ENCODE results near the gene OLIG2. TPM values are rescaled to one million over a fixed set of nuclear protein-coding genes. Genes with fewer than 3 reads are reported as not detected.

The OLIG2 gene
- total RNA-seq, 1 experiment from 2014 or later, result not detected

DNA sequence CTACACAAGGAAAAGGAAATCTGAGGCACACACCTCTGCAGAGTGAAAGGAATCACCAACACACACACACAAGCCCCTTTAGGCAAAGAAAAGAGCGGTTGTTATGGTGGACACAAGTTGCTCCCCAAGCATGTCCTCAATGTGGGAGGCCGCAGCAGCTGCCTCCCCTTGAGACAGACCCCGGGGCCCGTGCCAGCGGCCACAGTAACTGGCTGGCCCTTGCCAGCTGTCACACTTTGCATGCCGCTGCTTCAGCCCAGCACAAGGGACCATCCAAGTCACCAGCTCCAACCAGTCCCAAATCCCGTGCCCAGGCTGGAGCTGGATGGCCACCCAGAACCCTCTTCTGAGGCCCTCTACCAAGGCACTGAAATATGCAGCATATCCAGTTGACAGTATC is 41.3 kb downstream of the OLIG2 start:
- no peak overlapping the region for H3K9ac ChIP-seq (ENCODE audit: low read length)
- no peaks in the 10 kb centered on the region for H3K9me2 ChIP-seq (ENCODE audit: insufficient read depth)
- BruUV-seq (replicated peaks), result no TSS peak
- H3K4me1 ChIP-seq (ENCODE audit: control insufficient read depth in 1 of 2, insufficient read depth in 2 of 2, low read length in 2 of 2), result no peaks in the 10 kb centered on the region
- H3K9me3 ChIP-seq (ENCODE audit: control insufficient read depth in 1 of 2, insufficient read depth in 1 of 2, low read depth in 1 of 2, low read length in 2 of 2), result no peaks in the 10 kb centered on the region
- ChIA-PET RAD21 (ENCODE audit: low non-redundant PET in 1 of 2, low total read pairs in 2 of 2, uncharacterized antibody in 2 of 2, unreplicated experiment in 2 of 2) (no interaction called here), CTCF (no interaction called here), POLR2A (no interaction called here)
- H3K4me2 ChIP-seq (ENCODE audit: low read length), result no peak overlapping the region
- no peaks in the 10 kb centered on the region for H3K36me3 ChIP-seq (ENCODE audit: control insufficient read depth in 1 of 2, insufficient read depth in 2 of 2, low read length in 2 of 2)
- ATAC-seq, result no peak
- no peaks in the 10 kb centered on the region for H4K20me1 ChIP-seq (ENCODE audit: insufficient read depth)
- H3K4me3 ChIP-seq (replicated peaks in 1 of 2; ENCODE audit: low read depth in 1 of 2, low read length in 2 of 2), result no peak overlapping the region
- TF ChIP-seq, protein P1, sequence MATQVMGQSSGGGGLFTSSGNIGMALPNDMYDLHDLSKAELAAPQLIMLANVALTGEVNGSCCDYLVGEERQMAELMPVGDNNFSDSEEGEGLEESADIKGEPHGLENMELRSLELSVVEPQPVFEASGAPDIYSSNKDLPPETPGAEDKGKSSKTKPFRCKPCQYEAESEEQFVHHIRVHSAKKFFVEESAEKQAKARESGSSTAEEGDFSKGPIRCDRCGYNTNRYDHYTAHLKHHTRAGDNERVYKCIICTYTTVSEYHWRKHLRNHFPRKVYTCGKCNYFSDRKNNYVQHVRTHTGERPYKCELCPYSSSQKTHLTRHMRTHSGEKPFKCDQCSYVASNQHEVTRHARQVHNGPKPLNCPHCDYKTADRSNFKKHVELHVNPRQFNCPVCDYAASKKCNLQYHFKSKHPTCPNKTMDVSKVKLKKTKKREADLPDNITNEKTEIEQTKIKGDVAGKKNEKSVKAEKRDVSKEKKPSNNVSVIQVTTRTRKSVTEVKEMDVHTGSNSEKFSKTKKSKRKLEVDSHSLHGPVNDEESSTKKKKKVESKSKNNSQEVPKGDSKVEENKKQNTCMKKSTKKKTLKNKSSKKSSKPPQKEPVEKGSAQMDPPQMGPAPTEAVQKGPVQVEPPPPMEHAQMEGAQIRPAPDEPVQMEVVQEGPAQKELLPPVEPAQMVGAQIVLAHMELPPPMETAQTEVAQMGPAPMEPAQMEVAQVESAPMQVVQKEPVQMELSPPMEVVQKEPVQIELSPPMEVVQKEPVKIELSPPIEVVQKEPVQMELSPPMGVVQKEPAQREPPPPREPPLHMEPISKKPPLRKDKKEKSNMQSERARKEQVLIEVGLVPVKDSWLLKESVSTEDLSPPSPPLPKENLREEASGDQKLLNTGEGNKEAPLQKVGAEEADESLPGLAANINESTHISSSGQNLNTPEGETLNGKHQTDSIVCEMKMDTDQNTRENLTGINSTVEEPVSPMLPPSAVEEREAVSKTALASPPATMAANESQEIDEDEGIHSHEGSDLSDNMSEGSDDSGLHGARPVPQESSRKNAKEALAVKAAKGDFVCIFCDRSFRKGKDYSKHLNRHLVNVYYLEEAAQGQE (IDR thresholded peaks at IDR 0.05; ENCODE audit: low read depth), result no peak
- TF ChIP-seq ZNF274 (IDR thresholded peaks at IDR 0.05; ENCODE audit: low read depth, low read length), result no peak
- no peak for TF ChIP-seq ELF1 (IDR thresholded peaks at IDR 0.05; ENCODE audit: borderline replicate concordance, low read depth)
- TF ChIP-seq EGR1 (IDR thresholded peaks at IDR 0.05; ENCODE audit: low read depth), result no peak
- no peak for TF ChIP-seq POLR2AphosphoS5 (IDR thresholded peaks at IDR 0.05; ENCODE audit: low read depth, low read length)
- TF ChIP-seq ZFX (IDR thresholded peaks at IDR 0.05), result no peak
- no peak for TF ChIP-seq FOSL1 (IDR thresholded peaks at IDR 0.05; ENCODE audit: low read depth)
- TF ChIP-seq SIN3A (IDR thresholded peaks at IDR 0.05; ENCODE audit: low read depth), result no peak
- no peak for TF ChIP-seq TCF7L2 (IDR thresholded peaks at IDR 0.05; ENCODE audit: borderline replicate concordance, extremely low read depth, insufficient read depth, insufficient read length)
- TF ChIP-seq, protein P2, sequence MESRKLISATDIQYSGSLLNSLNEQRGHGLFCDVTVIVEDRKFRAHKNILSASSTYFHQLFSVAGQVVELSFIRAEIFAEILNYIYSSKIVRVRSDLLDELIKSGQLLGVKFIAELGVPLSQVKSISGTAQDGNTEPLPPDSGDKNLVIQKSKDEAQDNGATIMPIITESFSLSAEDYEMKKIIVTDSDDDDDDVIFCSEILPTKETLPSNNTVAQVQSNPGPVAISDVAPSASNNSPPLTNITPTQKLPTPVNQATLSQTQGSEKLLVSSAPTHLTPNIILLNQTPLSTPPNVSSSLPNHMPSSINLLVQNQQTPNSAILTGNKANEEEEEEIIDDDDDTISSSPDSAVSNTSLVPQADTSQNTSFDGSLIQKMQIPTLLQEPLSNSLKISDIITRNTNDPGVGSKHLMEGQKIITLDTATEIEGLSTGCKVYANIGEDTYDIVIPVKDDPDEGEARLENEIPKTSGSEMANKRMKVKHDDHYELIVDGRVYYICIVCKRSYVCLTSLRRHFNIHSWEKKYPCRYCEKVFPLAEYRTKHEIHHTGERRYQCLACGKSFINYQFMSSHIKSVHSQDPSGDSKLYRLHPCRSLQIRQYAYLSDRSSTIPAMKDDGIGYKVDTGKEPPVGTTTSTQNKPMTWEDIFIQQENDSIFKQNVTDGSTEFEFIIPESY (IDR thresholded peaks at IDR 0.05; ENCODE audit: extremely low read depth, insufficient replicate concordance, low read length), result no peak
- TF ChIP-seq YY1 (IDR thresholded peaks at IDR 0.05; ENCODE audit: extremely low read depth, insufficient replicate concordance, low read depth, low read length), result no peak
- no peak for TF ChIP-seq SP1 (IDR thresholded peaks at IDR 0.05; ENCODE audit: low read depth)
- no peak for TF ChIP-seq CEBPB (IDR thresholded peaks at IDR 0.05; ENCODE audit: low read depth)
- no peak for TF ChIP-seq RAD21 (IDR thresholded peaks at IDR 0.05; ENCODE audit: low read depth)
- no peak for TF ChIP-seq CBX3 (IDR thresholded peaks at IDR 0.05; ENCODE audit: low read depth)
- no peak for TF ChIP-seq JUND (IDR thresholded peaks at IDR 0.05)
- TF ChIP-seq, protein P3, sequence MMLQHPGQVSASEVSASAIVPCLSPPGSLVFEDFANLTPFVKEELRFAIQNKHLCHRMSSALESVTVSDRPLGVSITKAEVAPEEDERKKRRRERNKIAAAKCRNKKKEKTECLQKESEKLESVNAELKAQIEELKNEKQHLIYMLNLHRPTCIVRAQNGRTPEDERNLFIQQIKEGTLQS (IDR thresholded peaks at IDR 0.05), result no peak
- TF ChIP-seq, protein P4, sequence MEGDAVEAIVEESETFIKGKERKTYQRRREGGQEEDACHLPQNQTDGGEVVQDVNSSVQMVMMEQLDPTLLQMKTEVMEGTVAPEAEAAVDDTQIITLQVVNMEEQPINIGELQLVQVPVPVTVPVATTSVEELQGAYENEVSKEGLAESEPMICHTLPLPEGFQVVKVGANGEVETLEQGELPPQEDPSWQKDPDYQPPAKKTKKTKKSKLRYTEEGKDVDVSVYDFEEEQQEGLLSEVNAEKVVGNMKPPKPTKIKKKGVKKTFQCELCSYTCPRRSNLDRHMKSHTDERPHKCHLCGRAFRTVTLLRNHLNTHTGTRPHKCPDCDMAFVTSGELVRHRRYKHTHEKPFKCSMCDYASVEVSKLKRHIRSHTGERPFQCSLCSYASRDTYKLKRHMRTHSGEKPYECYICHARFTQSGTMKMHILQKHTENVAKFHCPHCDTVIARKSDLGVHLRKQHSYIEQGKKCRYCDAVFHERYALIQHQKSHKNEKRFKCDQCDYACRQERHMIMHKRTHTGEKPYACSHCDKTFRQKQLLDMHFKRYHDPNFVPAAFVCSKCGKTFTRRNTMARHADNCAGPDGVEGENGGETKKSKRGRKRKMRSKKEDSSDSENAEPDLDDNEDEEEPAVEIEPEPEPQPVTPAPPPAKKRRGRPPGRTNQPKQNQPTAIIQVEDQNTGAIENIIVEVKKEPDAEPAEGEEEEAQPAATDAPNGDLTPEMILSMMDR (IDR thresholded peaks at IDR 0.05 in 2 of 3, conservative IDR thresholded peaks at IDR 0.05 in 1 of 3; ENCODE audit: borderline replicate concordance in 1 of 3, insufficient read depth in 1 of 3, low read depth in 2 of 3, low read length in 2 of 3), result no peak
- no peaks in the 10 kb centered on the region for H3K79me2 ChIP-seq (ENCODE audit: insufficient read depth, low read length)
- intact Hi-C loops (cut with micrococcal nuclease), result no loop called here
- no peak for DNase-seq (ENCODE audit: low read depth, low spot score)
- H3K27ac ChIP-seq (ENCODE audit: low read depth, low read length), result no peak overlapping the region
- H3K27me3 ChIP-seq (ENCODE audit: insufficient read depth, low read length), result peaks cover 18% of the 10 kb centered on the region
- H2AFZ ChIP-seq (ENCODE audit: low read depth, low read length, poor library complexity, severe bottlenecking), result no peak overlapping the region
